IMR-90 (cell line): ENCODE data around the gene SLC17A9. TPM values are rescaled to one million over a fixed set of nuclear protein-coding genes. Genes with fewer than 3 reads are reported as not detected.

Experiments
- ATAC-seq: fragments of 200-7000 bp; cut with Tn5 transposase; 2 replicates; pipeline ENCODE4 v1.9.1; 2020; ENCODE audit warnings: low read depth, mild to moderate bottlenecking, moderate library complexity
- BruUV-seq: library from RNA; stranded (reverse); fragments of 400-500 nt; replicated peaks from 2 replicates; lab custom pipeline; 2021; lab: Mats Ljungman, UMichigan
- CTCF ChIA-PET: fragments of 300-600 bp; formaldehyde crosslinking; extraction: SDS; loops from one replicate; lab custom pipeline; 2021; ENCODE audit warnings: antibody characterized with exemption; lab: Yijun Ruan, JAX
- POLR2A ChIA-PET: fragments of 300-600 bp; sonication (Branson Sonifier 250); formaldehyde crosslinking; loops from one replicate; lab custom pipeline; 2022; ENCODE audit warnings: antibody characterized with exemption; ENCODE audit not compliant: unreplicated experiment; lab: Charles Lee
- DNase-seq: peaks from one replicate; pipeline ENCODE4 v3.0.0; 2013
- H2AFZ ChIP-seq: replicated peaks from 2 replicates; pipeline ENCODE3; 2013; ENCODE audit warnings: low read length, mild to moderate bottlenecking; ENCODE audit not compliant: poor library complexity
- H2AK5ac ChIP-seq: 2 replicates; pipeline ENCODE4 v1.6.1; 2013; ENCODE audit warnings: low read depth, low read length, inconsistent platforms
- H2AK9ac ChIP-seq: replicated peaks from 2 replicates; pipeline ENCODE3; 2013; ENCODE audit warnings: mild to moderate bottlenecking, low read depth, low read length, moderate library complexity; ENCODE audit not compliant: poor library complexity
- H2BK120ac ChIP-seq: 2 replicates; pipeline ENCODE4 v1.6.1; 2013; ENCODE audit warnings: low read depth, low read length, inconsistent platforms
- H2BK15ac ChIP-seq: 3 replicates; pipeline ENCODE4 v1.6.1; 2013; ENCODE audit warnings: low read depth, low read length, inconsistent platforms
- H2BK20ac ChIP-seq: 2 replicates; pipeline ENCODE4 v1.6.1; 2013; ENCODE audit warnings: low read depth, mild to moderate bottlenecking, inconsistent platforms, low read length, moderate library complexity
- H2BK5ac ChIP-seq: 2 replicates; pipeline ENCODE4 v1.6.1; 2013; ENCODE audit warnings: mild to moderate bottlenecking, low read depth, low read length, inconsistent platforms; ENCODE audit not compliant: poor library complexity, severe bottlenecking
- H3K14ac ChIP-seq: replicated peaks from 2 replicates; pipeline ENCODE4 v1.6.1; 2013; ENCODE audit warnings: low read depth, low read length, inconsistent platforms
- H3K18ac ChIP-seq: 2 replicates; pipeline ENCODE4 v1.6.1; 2013; ENCODE audit warnings: low read depth, low read length, control low read depth
- H3K23ac ChIP-seq: 2 replicates; pipeline ENCODE4 v1.6.1; 2013; ENCODE audit warnings: low read depth, low read length, inconsistent platforms
- H3K27ac ChIP-seq: 2 replicates; pipeline ENCODE4 v1.5.1; 2013; ENCODE audit warnings: mild to moderate bottlenecking, control low read depth, low read length; ENCODE audit not compliant: insufficient read depth
- H3K27me3 ChIP-seq: 2 replicates; pipeline ENCODE4 v1.6.1; 2013; ENCODE audit warnings: low read length; ENCODE audit not compliant: control insufficient read depth, insufficient read depth
- H3K36me3 ChIP-seq: 2 replicates; pipeline ENCODE4 v1.6.1; 2013; ENCODE audit warnings: low read length, mixed read lengths; ENCODE audit not compliant: control insufficient read depth, insufficient read depth
- H3K4ac ChIP-seq: 2 replicates; pipeline ENCODE4 v1.6.1; 2013; ENCODE audit warnings: low read depth, low read length, inconsistent platforms
- H3K4me1 ChIP-seq: 2 replicates; pipeline ENCODE4 v1.6.1; 2013; ENCODE audit warnings: low read length, mixed read lengths; ENCODE audit not compliant: control insufficient read depth, insufficient read depth
- H3K4me2 ChIP-seq: 2 replicates; pipeline ENCODE4 v1.6.1; 2013; ENCODE audit warnings: low read depth, mild to moderate bottlenecking, control low read depth, low read length, moderate library complexity
- H3K4me3 ChIP-seq: 2 replicates; pipeline ENCODE4 v1.5.1; 2013; ENCODE audit warnings: low read depth, mild to moderate bottlenecking, control low read depth, low read length, moderate library complexity; ENCODE audit not compliant: insufficient read depth
- H3K56ac ChIP-seq: 2 replicates; pipeline ENCODE4 v1.6.1; 2013; ENCODE audit warnings: low read length, inconsistent platforms; ENCODE audit not compliant: insufficient read depth; ENCODE audit errors: extremely low read depth
- H3K79me1 ChIP-seq, 2 experiments: 2 replicates each; pipeline ENCODE4 v1.6.1; 2013; ENCODE audit warnings: low read length in 2 of 2, inconsistent platforms in 1 of 2, low read depth in 1 of 2
- H3K9ac ChIP-seq: 2 replicates; pipeline ENCODE4 v1.6.1; 2013; ENCODE audit warnings: low read depth, low read length, control low read depth
- H3K9me1 ChIP-seq: 2 replicates; pipeline ENCODE4 v1.6.1; 2013; ENCODE audit warnings: low read length, inconsistent platforms; ENCODE audit not compliant: insufficient read depth
- H3K9me3 ChIP-seq: 2 replicates; pipeline ENCODE4 v1.6.1; 2013; ENCODE audit warnings: low read length; ENCODE audit not compliant: control insufficient read depth, insufficient read depth
- H4K20me1 ChIP-seq: 2 replicates; pipeline ENCODE4 v1.6.1; 2013; ENCODE audit warnings: low read length, inconsistent platforms; ENCODE audit not compliant: insufficient read depth
- H4K5ac ChIP-seq: 2 replicates; pipeline ENCODE4 v1.6.1; 2013; ENCODE audit warnings: mild to moderate bottlenecking, low read depth, low read length, control low read depth
- H4K8ac ChIP-seq, 2 experiments: 2 replicates each; pipeline ENCODE4 v1.6.1; 2013; ENCODE audit warnings: low read depth in 2 of 2, low read length in 2 of 2, control low read depth in 1 of 2, inconsistent platforms in 1 of 2
- H4K91ac ChIP-seq: 2 replicates; pipeline ENCODE4 v1.6.1; 2013; ENCODE audit warnings: low read depth, low read length, inconsistent platforms; ENCODE audit not compliant: insufficient read depth
- BHLHE40 ChIP-seq: fragments of 150-350 bp; IDR thresholded peaks from 2 replicates; pipeline ENCODE4 v1.6.1; 2016; ENCODE audit warnings: mild to moderate bottlenecking, low read depth, low read length
- CEBPB ChIP-seq: IDR thresholded peaks from 2 replicates; pipeline ENCODE4 v1.6.1; 2012; ENCODE audit warnings: low read depth, low read length, improper control_type of control experiment
- CHD1 ChIP-seq: IDR thresholded peaks from 2 replicates; pipeline ENCODE4 v1.6.1; 2012; ENCODE audit warnings: low read depth, low read length, improper control_type of control experiment
- ELK1 ChIP-seq: fragments of 150-350 bp; IDR thresholded peaks from 2 replicates; pipeline ENCODE4 v1.6.1; 2016; ENCODE audit warnings: low read depth, mild to moderate bottlenecking, low read length, moderate library complexity, borderline replicate concordance
- FOS ChIP-seq: fragments of 150-350 bp; IDR thresholded peaks from 2 replicates; pipeline ENCODE4 v1.6.1; 2016; ENCODE audit warnings: low read depth, low read length
- MAFK ChIP-seq: IDR thresholded peaks from 2 replicates; pipeline ENCODE4 v1.6.1; 2012; ENCODE audit warnings: low read depth, low read length, improper control_type of control experiment
- MAZ ChIP-seq: IDR thresholded peaks from 2 replicates; pipeline ENCODE4 v1.6.1; 2012; ENCODE audit warnings: low read depth, mild to moderate bottlenecking, low read length, improper control_type of control experiment, moderate library complexity, borderline replicate concordance
- MXI1 ChIP-seq: IDR thresholded peaks from 2 replicates; pipeline ENCODE4 v1.6.1; 2012; ENCODE audit warnings: low read depth, mild to moderate bottlenecking, low read length, moderate library complexity, borderline replicate concordance
- NFE2L2 ChIP-seq: fragments of 150-350 bp; IDR thresholded peaks from 2 replicates; pipeline ENCODE4 v1.6.1; 2016; ENCODE audit warnings: low read depth, mild to moderate bottlenecking, low read length
- RAD21 ChIP-seq: IDR thresholded peaks from 2 replicates; pipeline ENCODE4 v1.6.1; 2012; ENCODE audit warnings: low read length, improper control_type of control experiment
- RCOR1 ChIP-seq: IDR thresholded peaks from 2 replicates; pipeline ENCODE4 v1.6.1; 2012; ENCODE audit warnings: mild to moderate bottlenecking, low read length, improper control_type of control experiment; ENCODE audit not compliant: insufficient replicate concordance
- RFX5 ChIP-seq: IDR thresholded peaks from 2 replicates; pipeline ENCODE4 v1.8.0; 2012; ENCODE audit warnings: low read depth, mild to moderate bottlenecking, low read length, moderate library complexity
- SMC3 ChIP-seq: fragments of 150-350 bp; IDR thresholded peaks from 2 replicates; pipeline ENCODE4 v1.6.1; 2016; ENCODE audit warnings: low read depth, mild to moderate bottlenecking, antibody characterized with exemption, low read length, moderate library complexity
- USF2 ChIP-seq: fragments of 150-350 bp; IDR thresholded peaks from 2 replicates; pipeline ENCODE4 v1.6.1; 2017; ENCODE audit warnings: mild to moderate bottlenecking, antibody characterized with exemption, low read length, low read depth
- WGBS, 2 experiments: methylation state at CpG; one replicate each; pipeline versions ENCODE4 v1.1.5 to v1.1.7; 2013; ENCODE audit warnings: missing lambda C conversion rate in 2 of 2; ENCODE audit not compliant: insufficient read length in 1 of 2; ENCODE audit errors: extremely low coverage in 2 of 2; 5-methylcytosine and 5-hydroxymethylcytosine counted together
- dilution Hi-C: fragments of 300-500 bp; cut with HindIII; formaldehyde crosslinking; loops from one replicate; pipeline ENCODE4 v1.14.3; 2018; ENCODE audit warnings: low sequenced_read_pairs; ENCODE audit not compliant: unreplicated experiment
- in situ Hi-C: fragments of 300-500 bp; cut with MboI; formaldehyde crosslinking; loops from 3 replicates; pipeline ENCODE4 v1.14.3; 2019; ENCODE audit warnings: low sequenced_read_pairs, inconsistent platforms, mixed read lengths
- intact Hi-C: fragments of 100-400 bp; cut with micrococcal nuclease; formaldehyde crosslinking; loops from 2 replicates; pipeline ENCODE4 v1.10.0; 2022
- polyA plus RNA-seq, 3 experiments: library from polyadenylated mRNA; depleted of rRNA; stranded (reverse); fragments of >200 nt; gene quantifications; 2 replicates each; pipeline ENCODE4 v1.2.3, GENCODE V29; 2012; ENCODE audit warnings: low replicate concordance in 1 of 3
- total RNA-seq: library from RNA; depleted of rRNA; stranded (reverse); fragments of >200 nt; gene quantifications from 2 replicates; pipeline ENCODE4 v1.2.3, GENCODE V29; 2012
- TF ChIP-seq, protein P1 (sequence below): conservative IDR thresholded peaks from 2 replicates; pipeline ENCODE4 v1.5.1; 2012; ENCODE audit warnings: mild to moderate bottlenecking, low read depth, low read length, improper control_type of control experiment

SLC17A9 gene
- total and polyA plus RNA-seq, 2 of the 4 experiments (the other 2 are of a cell fraction): 2.2 to 14.4 TPM

DNA sequence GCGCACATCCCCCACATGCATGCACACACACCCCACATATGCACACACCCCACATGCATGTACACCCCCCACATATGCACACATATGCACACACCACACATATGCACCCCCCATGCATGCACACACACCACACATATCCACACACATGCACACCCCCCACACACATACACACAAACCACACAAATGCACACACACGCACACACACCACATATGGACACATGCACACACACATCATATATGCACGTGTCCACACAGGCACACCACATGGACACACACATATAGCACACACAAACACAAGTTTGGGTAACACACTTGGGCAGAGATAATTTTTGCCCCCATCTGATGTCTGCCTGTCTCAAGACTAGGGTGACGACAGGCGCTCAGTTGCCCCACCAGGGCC lies 45.9 kb downstream of the SLC17A9 start:
- no peak overlapping the region for H4K8ac ChIP-seq
- H4K91ac ChIP-seq: no peak overlapping the region
- H3K18ac ChIP-seq: no peak overlapping the region
- no peak overlapping the region for H3K4me3 ChIP-seq
- no peak overlapping the region for H2BK5ac ChIP-seq
- intact Hi-C loops (no loop called here), dilution Hi-C loops (no loop called here), in situ Hi-C loops (no loop called here)
- no peak for ATAC-seq
- TF ChIP-seq MAFK: no peak
- TF ChIP-seq BHLHE40: no peak
- no peak for TF ChIP-seq RFX5
- no peak for TF ChIP-seq CEBPB
- TF ChIP-seq FOS: no peak
- TF ChIP-seq, protein P1, sequence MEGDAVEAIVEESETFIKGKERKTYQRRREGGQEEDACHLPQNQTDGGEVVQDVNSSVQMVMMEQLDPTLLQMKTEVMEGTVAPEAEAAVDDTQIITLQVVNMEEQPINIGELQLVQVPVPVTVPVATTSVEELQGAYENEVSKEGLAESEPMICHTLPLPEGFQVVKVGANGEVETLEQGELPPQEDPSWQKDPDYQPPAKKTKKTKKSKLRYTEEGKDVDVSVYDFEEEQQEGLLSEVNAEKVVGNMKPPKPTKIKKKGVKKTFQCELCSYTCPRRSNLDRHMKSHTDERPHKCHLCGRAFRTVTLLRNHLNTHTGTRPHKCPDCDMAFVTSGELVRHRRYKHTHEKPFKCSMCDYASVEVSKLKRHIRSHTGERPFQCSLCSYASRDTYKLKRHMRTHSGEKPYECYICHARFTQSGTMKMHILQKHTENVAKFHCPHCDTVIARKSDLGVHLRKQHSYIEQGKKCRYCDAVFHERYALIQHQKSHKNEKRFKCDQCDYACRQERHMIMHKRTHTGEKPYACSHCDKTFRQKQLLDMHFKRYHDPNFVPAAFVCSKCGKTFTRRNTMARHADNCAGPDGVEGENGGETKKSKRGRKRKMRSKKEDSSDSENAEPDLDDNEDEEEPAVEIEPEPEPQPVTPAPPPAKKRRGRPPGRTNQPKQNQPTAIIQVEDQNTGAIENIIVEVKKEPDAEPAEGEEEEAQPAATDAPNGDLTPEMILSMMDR: no peak
- no peak for TF ChIP-seq USF2
- no peak for TF ChIP-seq RAD21
- no peak for TF ChIP-seq MAZ
- no peak for TF ChIP-seq SMC3
- no peak for TF ChIP-seq NFE2L2
- no peak for TF ChIP-seq RCOR1
- no peak for TF ChIP-seq CHD1
- no peak for TF ChIP-seq ELK1
- TF ChIP-seq MXI1: no peak
- H3K4me2 ChIP-seq: no peak overlapping the region
- H3K23ac ChIP-seq: no peak overlapping the region; the same call in 1 of the 2 replicates
- H3K9ac ChIP-seq: no peak overlapping the region
- H3K9me3 ChIP-seq: no peaks in the 10 kb centered on the region
- H2BK20ac ChIP-seq: no peak overlapping the region
- H3K4me1 ChIP-seq: no peaks in the 10 kb centered on the region
- BruUV-seq: no TSS peak
- no peak overlapping the region for H2BK15ac ChIP-seq
- H3K4ac ChIP-seq: no peak overlapping the region
- no peak for DNase-seq
- WGBS, 2 experiments: 100% methylated on average over 2 of the region's 5 CpGs; no CpG with 5 or more reads in 1 of the 2 experiments
- no peak overlapping the region for H4K5ac ChIP-seq
- ChIA-PET CTCF (no interaction called here), POLR2A (no interaction called here)
- no peaks in the 10 kb centered on the region for H3K79me1 ChIP-seq
- H2BK120ac ChIP-seq: no peak overlapping the region
- no peak overlapping the region for H3K56ac ChIP-seq
- H3K27me3 ChIP-seq: peaks cover 83% of the 10 kb centered on the region
- no peaks in the 10 kb centered on the region for H3K36me3 ChIP-seq
- H2AK5ac ChIP-seq: no peak overlapping the region
- no peaks in the 10 kb centered on the region for H3K9me1 ChIP-seq
- no peak overlapping the region for H3K27ac ChIP-seq
- no peak overlapping the region for H2AFZ ChIP-seq
- peaks cover 3% of the 10 kb centered on the region; the same call in 1 of the 2 replicates for H4K20me1 ChIP-seq
- no peak overlapping the region for H2AK9ac ChIP-seq
- H3K14ac ChIP-seq: no peak overlapping the region
